ENCODE results near the gene APOM.

The APOM gene

GRCh38 chr6:31663126-31663960, 7.6 kb downstream of the APOM start:
- in situ Hi-C loops (cut with HindIII; ENCODE audit: low pct_unique_long_range_greater_than_20kb, low sequenced_read_pairs) = no loop called here
- DNase-seq (ENCODE audit: low read depth in 1 of 2, low spot score in 1 of 2) = no peak
- TF ChIP-seq JUND (IDR thresholded peaks at IDR 0.05; ENCODE audit: low read depth) = no peak

DNA sequence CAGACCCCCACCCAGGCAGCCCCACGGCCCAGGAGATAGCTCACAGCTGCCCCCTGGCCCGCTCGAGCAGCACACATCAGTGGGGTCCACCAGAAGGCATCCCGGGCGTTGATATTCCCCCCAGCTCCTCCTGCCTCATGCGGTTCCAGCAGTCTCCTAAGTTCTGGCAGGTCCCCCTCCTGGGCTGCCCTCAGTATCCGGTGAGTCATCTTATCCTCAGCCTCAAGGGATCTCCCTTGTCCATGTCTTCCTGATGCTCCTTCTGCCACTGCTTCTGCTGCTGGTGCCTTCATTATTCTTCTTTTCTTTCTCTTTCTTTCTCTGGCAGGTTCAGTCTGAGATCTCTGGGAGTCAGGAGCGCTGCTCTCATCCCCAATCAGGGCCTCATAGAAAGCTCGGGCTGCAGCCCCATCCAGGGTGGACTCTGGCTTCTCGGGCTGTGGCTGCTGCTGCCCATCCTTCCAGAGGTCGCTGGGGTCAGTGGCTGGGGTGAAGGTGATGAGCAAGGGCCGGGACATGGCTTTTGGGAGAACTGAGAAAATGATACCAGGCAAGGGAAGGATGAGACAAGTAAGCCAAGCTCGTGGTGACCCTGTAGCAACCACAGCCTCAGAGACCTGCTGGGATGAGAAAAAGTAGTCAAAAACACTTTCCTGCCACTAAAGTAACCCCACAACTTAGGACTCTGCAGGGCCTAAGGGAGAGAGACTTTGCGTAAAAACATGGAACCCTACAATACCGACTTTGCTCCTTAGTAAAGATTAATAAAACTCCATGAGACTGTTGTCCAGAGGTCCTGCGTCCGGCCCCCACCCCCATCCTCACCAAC, 8.5 kb downstream of the APOM start:
- no peak for TF ChIP-seq JUND (IDR thresholded peaks at IDR 0.05; ENCODE audit: low read depth)
- no peak for DNase-seq (ENCODE audit: low read depth in 1 of 2, low spot score in 1 of 2)
- in situ Hi-C loops (cut with HindIII; ENCODE audit: low pct_unique_long_range_greater_than_20kb, low sequenced_read_pairs) = no loop called here

DNA sequence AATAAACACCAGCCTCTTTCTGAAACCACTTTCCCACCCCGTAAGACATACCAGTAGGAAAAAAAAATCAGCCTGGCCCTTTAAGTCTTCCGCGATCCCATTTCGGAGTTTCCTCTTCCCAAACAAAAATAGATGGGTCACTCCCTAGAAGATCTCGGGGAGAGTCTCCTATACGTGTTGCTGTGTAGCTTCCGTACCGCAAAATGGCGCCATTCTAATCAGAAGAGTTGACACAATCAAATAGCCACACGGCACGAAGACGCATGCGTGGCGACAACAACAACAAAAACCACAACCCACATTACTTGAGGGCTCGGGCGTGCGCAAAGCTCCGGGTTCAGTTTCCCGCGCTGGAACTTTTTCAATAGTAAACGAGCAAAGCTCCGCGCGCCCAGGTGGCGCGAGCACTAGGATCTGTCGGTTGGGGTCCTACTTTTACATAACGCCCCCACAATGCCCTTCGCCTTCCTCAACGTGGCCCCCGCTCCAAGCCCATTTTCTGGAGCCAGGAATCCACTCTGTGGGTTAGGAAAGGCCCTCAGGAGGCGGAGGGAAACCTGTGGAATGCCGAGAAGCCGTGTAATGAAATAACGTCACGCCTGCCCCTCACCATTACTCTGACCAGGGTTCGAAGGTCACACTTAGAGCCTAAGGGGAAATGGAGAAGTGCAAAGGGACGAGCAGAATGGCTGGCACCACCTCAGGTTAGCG, 9.3 kb downstream of the APOM start, which contains the start of gene GPANK1:
Gene GPANK1 (minus strand): TSS at position 208 of the 711 bp plus-strand sequence. CDS start 519 bp downstream, outside the sequence.
- no peak for TF ChIP-seq JUND (IDR thresholded peaks at IDR 0.05; ENCODE audit: low read depth)
- in situ Hi-C loops (cut with HindIII; ENCODE audit: low pct_unique_long_range_greater_than_20kb, low sequenced_read_pairs) = no loop called here
- DNase-seq (ENCODE audit: low read depth in 1 of 2, low spot score in 1 of 2) = peak; percentile 71 to 92

DNA sequence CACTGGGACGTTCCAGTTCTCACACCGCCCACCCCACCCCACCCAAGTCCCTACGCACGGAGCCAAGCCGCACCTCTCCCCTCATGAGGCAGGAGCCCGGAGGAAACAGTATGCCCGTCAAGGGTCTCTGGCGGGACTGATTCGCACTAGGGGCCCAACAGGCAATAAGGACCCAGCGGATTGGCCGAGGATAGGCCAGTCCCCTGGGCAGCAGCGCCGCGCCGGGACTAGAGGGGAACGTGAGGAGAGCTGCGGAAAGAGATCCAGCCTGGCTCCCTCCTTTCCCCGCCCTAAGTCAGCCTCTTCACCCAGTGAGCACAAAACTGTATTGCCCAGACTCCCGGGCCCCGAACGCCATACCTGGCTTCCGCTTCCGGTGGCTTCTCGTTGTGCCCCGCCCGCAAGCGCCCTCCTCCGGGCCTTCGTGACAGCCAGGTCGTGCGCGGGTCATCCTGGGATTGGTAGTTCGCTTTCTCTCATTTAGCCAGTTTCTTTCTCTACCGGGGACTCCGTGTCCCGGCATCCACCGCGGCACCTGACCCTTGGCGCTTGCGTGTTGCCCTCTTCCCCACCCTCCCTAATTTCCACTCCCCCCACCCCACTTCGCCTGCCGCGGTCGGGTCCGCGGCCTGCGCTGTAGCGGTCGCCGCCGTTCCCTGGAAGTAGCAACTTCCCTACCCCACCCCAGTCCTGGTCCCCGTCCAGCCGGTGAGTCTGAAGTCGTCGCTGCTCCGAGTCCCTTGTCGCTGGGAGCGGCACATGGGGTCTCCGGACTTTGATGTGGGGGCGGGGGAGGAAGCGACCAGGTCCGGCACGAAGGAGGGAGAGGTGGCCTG, 10.0 kb downstream of the APOM start, which contains the start of gene CSNK2B:
Gene CSNK2B (plus strand): TSS at position 580 of the 836 bp plus-strand sequence. CDS start 752 bp downstream, outside the sequence.
- peak; percentile 96 to 99 for DNase-seq (ENCODE audit: low read depth in 1 of 2, low spot score in 1 of 2)
- no peak for TF ChIP-seq JUND (IDR thresholded peaks at IDR 0.05; ENCODE audit: low read depth)
- in situ Hi-C loops (cut with HindIII; ENCODE audit: low pct_unique_long_range_greater_than_20kb, low sequenced_read_pairs) = no loop called here

GRCh38 chr6:31666337-31666965, 10.8 kb downstream of the APOM start:
- in situ Hi-C loops (cut with HindIII; ENCODE audit: low pct_unique_long_range_greater_than_20kb, low sequenced_read_pairs) = no loop called here
- no peak for DNase-seq (ENCODE audit: low read depth in 1 of 2, low spot score in 1 of 2)
- no peak for TF ChIP-seq JUND (IDR thresholded peaks at IDR 0.05; ENCODE audit: low read depth)

DNA sequence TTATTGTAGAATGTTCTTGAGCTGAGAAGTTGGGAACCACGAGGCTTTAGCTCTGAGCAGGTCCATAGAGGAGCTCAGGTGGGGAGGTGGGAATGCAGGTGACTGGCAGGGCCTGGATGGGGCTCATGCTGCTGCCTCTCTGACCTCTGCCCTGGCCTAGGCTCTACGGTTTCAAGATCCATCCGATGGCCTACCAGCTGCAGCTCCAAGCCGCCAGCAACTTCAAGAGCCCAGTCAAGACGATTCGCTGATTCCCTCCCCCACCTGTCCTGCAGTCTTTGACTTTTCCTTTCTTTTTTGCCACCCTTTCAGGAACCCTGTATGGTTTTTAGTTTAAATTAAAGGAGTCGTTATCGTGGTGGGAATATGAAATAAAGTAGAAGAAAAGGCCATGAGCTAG, 14.0 kb downstream of the APOM start, which contains the start of gene LY6G5B:
Gene LY6G5B (plus strand): TSS at position 301 of the 400 bp plus-strand sequence. CDS start 975 bp downstream, outside the sequence.
- in situ Hi-C loops (cut with HindIII; ENCODE audit: low pct_unique_long_range_greater_than_20kb, low sequenced_read_pairs) = no loop called here
- DNase-seq (ENCODE audit: low read depth in 1 of 2, low spot score in 1 of 2) = no peak
- TF ChIP-seq JUND (IDR thresholded peaks at IDR 0.05; ENCODE audit: low read depth) = no peak

DNA sequence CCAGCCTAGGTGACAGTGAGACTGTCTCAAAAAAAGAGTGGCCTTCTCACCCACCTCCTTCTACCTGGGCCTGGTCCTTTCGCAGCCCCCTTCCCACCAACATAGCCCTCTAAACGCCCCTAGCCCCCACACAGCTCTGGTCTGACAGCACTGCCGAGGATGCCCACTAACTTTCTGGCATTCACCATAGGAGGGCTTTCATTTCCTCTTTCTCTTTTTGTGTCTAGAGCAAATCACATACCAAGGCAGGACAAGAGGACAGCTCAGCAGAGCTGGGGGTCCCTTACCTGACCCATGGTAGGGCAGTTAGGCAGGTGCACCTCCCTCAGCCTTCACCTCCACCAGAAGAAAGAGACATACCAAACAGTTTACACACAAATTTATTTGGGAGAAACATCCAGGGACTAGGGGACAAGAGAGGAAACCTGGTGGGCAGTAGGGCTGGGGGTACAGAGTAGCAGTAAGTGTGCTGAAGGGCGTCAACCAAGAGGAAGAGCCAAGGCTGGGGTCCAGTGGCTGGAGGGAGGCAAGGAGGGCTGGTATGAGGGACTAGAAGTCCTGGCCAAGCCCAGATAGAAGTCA, 20.7 kb downstream of the APOM start:
- TF ChIP-seq JUND (IDR thresholded peaks at IDR 0.05; ENCODE audit: low read depth) = no peak
- in situ Hi-C loops (cut with HindIII; ENCODE audit: low pct_unique_long_range_greater_than_20kb, low sequenced_read_pairs) = no loop called here
- no peak for DNase-seq (ENCODE audit: low read depth in 1 of 2, low spot score in 1 of 2)

- no peak for TF ChIP-seq JUND (IDR thresholded peaks at IDR 0.05; ENCODE audit: low read depth)
- in situ Hi-C loops (cut with HindIII; ENCODE audit: low pct_unique_long_range_greater_than_20kb, low sequenced_read_pairs) = no loop called here
- DNase-seq (ENCODE audit: low read depth in 1 of 2, low spot score in 1 of 2) = no peak
Observed at GRCh38 chr6:31676904-31677303, 21.2 kb downstream of the APOM start.

GRCh38 chr6:31677955-31678354, 22.3 kb downstream of the APOM start:
- in situ Hi-C loops (cut with HindIII; ENCODE audit: low pct_unique_long_range_greater_than_20kb, low sequenced_read_pairs) = no loop called here
- DNase-seq (ENCODE audit: low read depth in 1 of 2, low spot score in 1 of 2) = no peak
- TF ChIP-seq JUND (IDR thresholded peaks at IDR 0.05; ENCODE audit: low read depth) = no peak

DNA sequence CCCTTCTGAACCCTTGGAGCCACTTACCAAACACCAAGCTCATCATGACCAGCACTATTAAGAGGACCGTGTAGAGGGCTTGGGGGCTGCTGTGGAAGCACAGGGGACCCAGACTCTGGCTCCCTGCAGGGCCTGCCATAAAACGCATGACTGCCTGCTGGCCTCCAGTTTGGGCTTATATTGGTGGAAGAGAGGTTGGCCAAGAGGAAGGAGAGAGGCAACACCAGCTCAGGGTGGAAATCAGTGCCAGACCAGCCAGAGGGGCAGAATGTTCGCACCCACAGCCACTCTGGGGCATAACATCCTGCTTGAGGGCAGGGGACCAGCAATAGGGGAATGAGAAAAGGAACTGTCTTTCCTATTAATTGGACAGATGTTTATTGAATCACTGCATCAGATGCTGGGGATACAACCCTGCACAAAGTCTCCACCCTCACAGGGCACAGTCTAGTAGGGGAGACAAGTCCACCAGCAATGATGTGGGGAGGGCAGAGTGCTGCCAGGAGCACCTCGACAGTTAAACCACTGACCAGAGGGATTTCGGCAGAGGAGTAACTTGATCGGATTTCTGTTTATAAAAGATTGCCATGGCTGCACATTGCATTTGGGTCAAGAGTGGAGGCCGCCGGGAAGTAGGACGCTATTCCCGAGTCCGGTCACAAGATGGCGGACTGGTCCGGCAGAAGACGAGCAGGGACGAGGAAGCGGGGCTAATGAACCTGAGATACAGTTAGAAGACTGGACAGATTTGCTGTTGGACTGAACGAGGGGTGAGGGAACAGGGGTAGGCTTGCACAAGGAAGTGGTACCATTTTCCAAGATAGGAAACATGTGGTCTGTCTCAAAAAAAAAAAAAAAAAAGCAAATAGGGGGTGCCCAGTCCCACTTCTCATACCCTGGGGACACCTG, 24.8 kb downstream of the APOM start, which contains the start of gene LY6G5C:
Gene LY6G5C (minus strand): TSS at position 842 of the 909 bp plus-strand sequence. CDS start 694 bp downstream, at position 148.
- in situ Hi-C loops (cut with HindIII; ENCODE audit: low pct_unique_long_range_greater_than_20kb, low sequenced_read_pairs) = no loop called here
- TF ChIP-seq JUND (IDR thresholded peaks at IDR 0.05; ENCODE audit: low read depth) = no peak
- peak; percentile 67 to 86 for DNase-seq (ENCODE audit: low read depth in 1 of 2, low spot score in 1 of 2)
